Esophagus muscularis mucosa (tissue), 4 donors: ENCODE measurements around the gene ZBTB7C.
A peak's percentile ranks its signal among the peaks of the same experiment; 100 is the strongest.

Source experiments
- CTCF ChIP-seq, 3 experiments: fragments of 200-600 bp in 2 of 3; fragments of 450-650 bp in 1 of 3; sonication (generic) in 2 of 3; IDR thresholded peaks; one replicate each; pipeline ENCODE4 v1.5.1; 2017 to 2019; ENCODE audit warnings: antibody characterized with exemption in 3 of 3, mild to moderate bottlenecking in 2 of 3, moderate library complexity in 1 of 3
- EP300 ChIP-seq: sonication (generic); formaldehyde crosslinking; IDR thresholded peaks from one replicate; pipeline ENCODE4 v1.6.1; 2017; ENCODE audit warnings: antibody characterized with exemption
- POLR2AphosphoS5 ChIP-seq, 2 donors: sonication (generic); formaldehyde crosslinking; IDR thresholded peaks; one replicate each; pipeline ENCODE4 v1.6.1; 2017; ENCODE audit warnings: antibody characterized with exemption in 2 of 2

DNA sequence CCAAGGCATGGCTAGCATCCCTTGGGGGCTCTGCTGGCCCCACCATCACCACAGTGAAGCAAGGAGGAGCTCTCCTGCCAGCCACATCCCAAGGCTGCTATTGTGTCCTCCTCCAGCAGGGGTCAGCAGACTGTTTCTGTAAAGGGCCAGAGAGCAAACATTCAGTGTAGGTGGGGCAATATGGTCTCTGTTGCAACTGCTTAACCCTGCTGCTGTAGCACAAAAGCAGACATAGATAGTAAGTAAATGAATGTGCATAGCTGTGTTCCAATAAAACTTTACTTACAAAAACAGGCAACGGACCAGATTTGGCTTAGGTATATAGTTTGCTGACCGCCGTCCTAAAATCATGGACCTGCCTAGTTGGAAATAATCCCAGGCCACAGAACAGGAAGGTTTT lies 36.4 kb upstream of the ZBTB7C start:
- TF ChIP-seq CTCF (IDR thresholded peaks at IDR 0.05): peak; percentile 77 to 88 (median 78)
- peak in 1 of 2 donors; percentile 30 for TF ChIP-seq POLR2AphosphoS5 (IDR thresholded peaks at IDR 0.05)
- no peak for TF ChIP-seq EP300
